Gastrocnemius medialis (tissue), 4 donors: ENCODE measurements around the gene STK35. TPM values are rescaled to one million over a fixed set of nuclear protein-coding genes. Genes with fewer than 3 reads are reported as not detected.

Experiments
- ATAC-seq, 2 donors: fragments of 150-250 bp; one replicate each; pipeline ENCODE4 v1.9.1; 2016
- DNase-seq, 2 donors: peaks; one replicate each; pipeline ENCODE4 v3.0.0-alpha.2; 2019
- H3K27ac ChIP-seq, 4 donors: fragments of 200-600 bp; sonication (generic); 1 replicate in 1 of 4; 2 replicates in 3 of 4; pipeline ENCODE4 v1.5.1; 2016 to 2018; ENCODE audit warnings: mild to moderate bottlenecking in 2 of 4, moderate library complexity in 1 of 4
- H3K27me3 ChIP-seq, 3 donors: fragments of 200-600 bp; sonication (generic) in 2 of 3; 1 replicate in 1 of 3; 2 replicates in 2 of 3; pipeline versions ENCODE4 v1.5.1 to v1.6.0; 2016 to 2019; ENCODE audit warnings: mild to moderate bottlenecking in 1 of 3, moderate library complexity in 1 of 3
- H3K36me3 ChIP-seq, 2 donors: fragments of 200-600 bp; sonication (generic) in 1 of 2; one replicate each; pipeline ENCODE4 v1.5.1; 2017 to 2018
- H3K4me1 ChIP-seq, 2 donors: fragments of 200-600 bp; sonication (generic) in 1 of 2; one replicate each; pipeline ENCODE4 v1.5.1; 2016 to 2017; ENCODE audit warnings: mild to moderate bottlenecking in 2 of 2
- H3K4me3 ChIP-seq, 4 donors: fragments of 200-600 bp; sonication (generic) in 3 of 4; 1 replicate in 1 of 4; 2 replicates in 3 of 4; pipeline ENCODE4 v1.5.1; 2016 to 2019; ENCODE audit warnings: mild to moderate bottlenecking in 2 of 4
- H3K9me3 ChIP-seq, 3 donors: fragments of 200-600 bp; sonication (generic) in 2 of 3; 1 replicate in 1 of 3; 2 replicates in 2 of 3; pipeline ENCODE4 v1.5.1; 2016 to 2019
- CTCF ChIP-seq, 5 experiments: fragments of 450-650 bp in 3 of 5; fragments of 200-600 bp in 2 of 5; sonication (generic) in 2 of 5; IDR thresholded peaks in 4 of 5; conservative IDR thresholded peaks in 1 of 5; 1 replicate in 4 of 5; 2 replicates in 1 of 5; pipeline ENCODE4 v1.5.1; 2016 to 2019; ENCODE audit warnings: antibody characterized with exemption in 5 of 5, mild to moderate bottlenecking in 3 of 5, moderate library complexity in 3 of 5
- POLR2A ChIP-seq, 2 donors: fragments of 450-650 bp; IDR thresholded peaks; one replicate each; pipeline ENCODE4 v1.6.1; 2017; ENCODE audit warnings: antibody characterized with exemption in 2 of 2, mild to moderate bottlenecking in 2 of 2, moderate library complexity in 2 of 2
- in situ Hi-C, 4 donors: fragments of 200-750 bp; cut with MboI; loops; one replicate each; pipeline versions ENCODE4 v1.15.0 to v1.8.0; 2017; ENCODE audit warnings: low sequenced_read_pairs in 4 of 4
- intact Hi-C: fragments of 100-400 bp; cut with DNase I; formaldehyde crosslinking; loops from one replicate; pipeline ENCODE4 v1.15.1; 2023; ENCODE audit warnings: low total_unique reads
- total RNA-seq, 4 donors: library from RNA; depleted of rRNA; stranded (reverse); fragments of >200 nt; gene quantifications; one replicate each; pipeline versions ENCODE4 v1.1.0 to v1.2.3, GENCODE V29; 2016

Gene STK35
- total RNA-seq, 4 donors from 2014 or later, result 2.9 to 9.1 (median 6.3) TPM

GRCh38 chr20:2172305-2173175 is 70.9 kb downstream of the STK35 start:
- Histone ChIP-seq H3K36me3 (no peaks in the 10 kb centered on the region), H3K4me1 (no peaks in the 10 kb centered on the region), H3K9me3 (no peaks in the 10 kb centered on the region), H3K4me3 (no peak overlapping the region), H3K27me3 (no peaks in the 10 kb centered on the region), H3K27ac (no peak overlapping the region)
- in situ Hi-C loops, result loop anchor here (5.0 to 25.0 kb wide), 5 partner anchors 88 to 410 kb away; no protein-coding TSS in a partner anchor
- TF ChIP-seq POLR2A (IDR thresholded peaks at IDR 0.05) (no peak), CTCF (IDR thresholded peaks at IDR 0.05 in 4 of 5, conservative IDR thresholded peaks at IDR 0.05 in 1 of 5) (peak; percentile 84 to 90 (median 89))
- intact Hi-C loops, result loop anchor here (1.0 to 5.0 kb wide), 5 partner anchors 70 to 408 kb away; partner anchors contain the start of gene STK35
- DNase-seq (peak; percentile 37 to 61), ATAC-seq (peak; percentile 79 to 90)

- Histone ChIP-seq H3K4me3 (no peak overlapping the region), H3K36me3 (no peaks in the 10 kb centered on the region), H3K27me3 (no peaks in the 10 kb centered on the region), H3K9me3 (no peaks in the 10 kb centered on the region), H3K27ac (no peak overlapping the region), H3K4me1 (no peaks in the 10 kb centered on the region)
- in situ Hi-C loops (loop anchor here (5.0 to 25.0 kb wide), 5 partner anchors 88 to 411 kb away; no protein-coding TSS in a partner anchor), intact Hi-C loops (loop anchor here (2.0 to 5.0 kb wide), 3 partner anchors 71 to 408 kb away; partner anchors contain the start of gene STK35)
- TF ChIP-seq CTCF (IDR thresholded peaks at IDR 0.05 in 4 of 5, conservative IDR thresholded peaks at IDR 0.05 in 1 of 5) (no peak), POLR2A (IDR thresholded peaks at IDR 0.05) (no peak)
- DNase-seq, result no peak
- no peak for ATAC-seq
Observed at GRCh38 chr20:2173186-2173585, 71.6 kb downstream of the STK35 start.

- no peak overlapping the region for H3K4me3 ChIP-seq
- TF ChIP-seq CTCF (IDR thresholded peaks at IDR 0.05 in 4 of 5, conservative IDR thresholded peaks at IDR 0.05 in 1 of 5) (no peak), POLR2A (IDR thresholded peaks at IDR 0.05) (no peak)
- no peak for ATAC-seq
- in situ Hi-C loops (loop anchor here (5.0 to 25.0 kb wide), 5 partner anchors 89 to 412 kb away; no protein-coding TSS in a partner anchor), intact Hi-C loops (loop anchor here (5.0 kb wide), 1 partner anchor 72 kb away; the partner anchor contains the start of gene STK35)
- H3K4me1 ChIP-seq, result no peaks in the 10 kb centered on the region
- H3K36me3 ChIP-seq, result no peaks in the 10 kb centered on the region
- no peak overlapping the region for H3K27ac ChIP-seq
- H3K9me3 ChIP-seq, result no peaks in the 10 kb centered on the region
- DNase-seq, result no peak
- no peaks in the 10 kb centered on the region for H3K27me3 ChIP-seq
Observed at GRCh38 chr20:2174067-2174466, 72.4 kb downstream of the STK35 start.

GRCh38 chr20:2176946-2177345 is 75.3 kb downstream of the STK35 start:
- Histone ChIP-seq H3K27me3 (no peaks in the 10 kb centered on the region), H3K9me3 (no peaks in the 10 kb centered on the region), H3K36me3 (no peaks in the 10 kb centered on the region), H3K4me3 (no peak overlapping the region), H3K4me1 (no peaks in the 10 kb centered on the region), H3K27ac (no peak overlapping the region)
- in situ Hi-C loops (loop anchor here in 2 of 4 donors (10.0 kb wide), 3 partner anchors 92 to 412 kb away; no protein-coding TSS in a partner anchor), intact Hi-C loops (no loop called here)
- no peak for ATAC-seq
- DNase-seq, result no peak
- TF ChIP-seq CTCF (IDR thresholded peaks at IDR 0.05 in 4 of 5, conservative IDR thresholded peaks at IDR 0.05 in 1 of 5), result no peak
- no peak for TF ChIP-seq POLR2A (IDR thresholded peaks at IDR 0.05)
